Activated T-cell treated with anti-CD3 and anti-CD28 coated beads, Interleukin-2, amount 50 U/mL, for 72 hours (primary cell): ENCODE data around the gene NACA. TPM values are rescaled to one million over a fixed set of nuclear protein-coding genes. Genes with fewer than 3 reads are reported as not detected.
"Not testable (repeated sequence)": the region's sequence is repeated elsewhere in the genome, so short reads cannot be mapped to it uniquely, and the experiment has no call there.

Experiments used
- ATAC-seq, 2 donors: fragments of 150-1000 bp; cut with Tn5 transposase; replicated peaks in 1 of 2; 2 replicates each; pipeline ENCODE4 v1.10.0; 2021; ENCODE audit warnings: moderate library complexity in 2 of 2, mild to moderate bottlenecking in 1 of 2
- DNase-seq, 2 donors: peaks; one replicate each; pipeline ENCODE4 v3.0.0; 2021 to 2022; ENCODE audit warnings: mixed read lengths in 1 of 2
- H3K27ac Mint-ChIP-seq: one replicate; pipeline ENCODE4 v1.8.0; 2022; ENCODE audit warnings: mild to moderate bottlenecking, moderate library complexity, mixed read lengths
- H3K27me3 Mint-ChIP-seq: one replicate; pipeline ENCODE4 v1.8.0; 2022; ENCODE audit warnings: low read depth, mixed read lengths
- H3K36me3 Mint-ChIP-seq, 2 donors: one replicate each; pipeline ENCODE4 v1.8.0; 2022; ENCODE audit warnings: mixed read lengths in 2 of 2, mild to moderate bottlenecking in 1 of 2; ENCODE audit not compliant: insufficient read depth in 2 of 2
- H3K4me1 Mint-ChIP-seq: one replicate; pipeline ENCODE4 v1.8.0; 2022; ENCODE audit warnings: low read depth, mixed read lengths
- H3K4me3 Mint-ChIP-seq, 2 donors: one replicate each; pipeline ENCODE4 v1.8.0; 2022; ENCODE audit warnings: mild to moderate bottlenecking in 2 of 2, mixed read lengths in 2 of 2, moderate library complexity in 2 of 2
- H3K9me3 Mint-ChIP-seq, 2 donors: one replicate each; pipeline ENCODE4 v1.8.0; 2022; ENCODE audit warnings: mixed read lengths in 2 of 2
- total RNA-seq, 2 donors: library from RNA; stranded (reverse); gene quantifications; one replicate each; pipeline ENCODE4 v1.2.3, GENCODE V29; 2022

Gene NACA
- 100 to 1,000 TPM; 903 to 922 TPM for total RNA-seq

DNA sequence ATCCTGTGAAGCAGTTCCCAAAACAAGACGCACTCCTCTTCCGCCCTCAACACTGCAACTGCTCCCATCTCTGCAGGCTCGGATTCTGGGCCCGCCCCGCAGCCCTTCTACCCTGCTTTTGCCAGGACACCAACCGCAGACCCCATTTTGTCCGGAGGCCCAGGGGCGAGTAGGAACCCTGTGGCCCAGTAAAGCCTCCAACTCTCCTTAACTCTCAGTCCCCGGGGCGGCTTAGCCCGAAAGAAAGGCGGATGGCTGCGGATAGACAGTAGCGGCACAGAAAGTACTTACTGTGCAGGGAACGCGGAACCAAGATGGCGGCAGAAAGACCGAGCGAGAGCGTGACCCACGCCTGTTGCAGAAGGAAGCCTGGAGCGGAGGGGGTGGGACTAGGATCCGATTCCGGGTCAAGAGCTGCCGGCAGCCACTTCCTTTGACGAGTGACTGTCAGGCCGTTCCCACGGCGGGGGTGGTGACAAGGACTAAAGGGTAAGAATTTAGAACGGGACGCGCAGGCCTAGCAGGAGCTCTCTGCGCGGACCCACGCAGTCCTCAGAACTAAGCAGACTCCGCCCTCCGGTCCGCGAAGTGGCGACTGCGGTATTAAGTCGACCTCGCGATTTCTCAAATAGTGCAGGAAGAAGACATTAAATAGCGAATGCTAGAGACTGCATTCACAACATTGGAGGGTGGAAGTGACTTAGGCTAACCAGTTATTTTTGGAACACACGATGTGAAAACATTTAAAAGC, at the start of gene NACA:
Gene NACA, minus strand, starts transcription at position 328 of the 751 bp plus-strand sequence. CDS start 778 bp downstream, outside the sequence.
- Mint-ChIP-seq H3K27ac (peak within 1 kb of the TSS; percentile 96), H3K4me3 (peak within 1 kb of the TSS; percentile 96 to 98), H3K9me3 (no peaks in the 10 kb centered on the region), H3K36me3 (peaks cover 25 to 56% of the 10 kb centered on the region in 2 donors), H3K4me1 (peaks cover 58% of the 10 kb centered on the region), H3K27me3 (no peaks in the 10 kb centered on the region)
- DNase-seq (peak; percentile 98 to 99), ATAC-seq (peak; percentile 97 to 98)

DNA sequence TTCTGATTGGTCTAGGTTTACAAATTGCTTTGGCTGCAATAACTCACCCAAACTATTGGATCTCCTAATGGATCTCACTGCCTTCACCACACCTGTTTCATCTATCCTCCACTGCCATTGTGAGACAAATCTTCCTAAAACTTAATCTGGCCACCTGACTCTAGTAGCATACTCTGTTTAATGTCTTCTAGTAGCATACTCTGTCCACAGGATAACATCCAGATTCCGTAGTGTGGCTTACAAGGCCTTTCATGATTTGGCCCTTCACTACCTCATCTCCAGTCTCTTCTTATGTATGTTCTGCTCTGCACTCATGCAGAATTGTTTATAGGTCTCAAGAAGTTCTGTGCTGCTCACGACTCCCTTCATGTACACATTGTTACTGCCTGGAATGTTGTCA, 48.0 kb upstream of the NACA start:
- Mint-ChIP-seq H3K27me3 (no peaks in the 10 kb centered on the region), H3K9me3 (no peaks in the 10 kb centered on the region), H3K36me3 (no peaks in the 10 kb centered on the region), H3K4me3 (no peak overlapping the region), H3K27ac (no peak overlapping the region), H3K4me1 (no peaks in the 10 kb centered on the region)
- DNase-seq (no peak), ATAC-seq (no peak)

DNA sequence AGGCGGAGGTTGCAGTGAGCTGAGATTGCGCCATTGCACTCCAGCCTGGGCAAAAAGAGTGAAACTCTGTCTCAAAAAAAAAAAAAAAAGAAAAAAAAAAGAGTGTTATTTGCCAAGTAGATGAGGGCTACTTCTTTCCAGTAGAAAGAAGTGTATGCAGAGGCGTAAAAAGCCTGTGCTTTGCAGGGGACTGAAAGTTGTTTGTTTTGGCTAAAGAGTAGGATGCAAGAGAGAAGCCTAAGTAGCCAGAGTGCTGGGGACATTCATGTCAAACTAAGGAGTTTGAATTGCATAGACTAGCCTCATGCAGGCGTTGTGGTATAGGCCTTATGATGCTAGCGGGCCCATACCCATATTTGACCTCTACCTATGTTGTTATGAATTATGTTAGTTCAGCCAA, 47.5 kb upstream of the NACA start:
- no peak overlapping the region for H3K4me3 Mint-ChIP-seq
- DNase-seq = no peak
- no peaks in the 10 kb centered on the region for H3K9me3 Mint-ChIP-seq
- ATAC-seq = no peak
- no peaks in the 10 kb centered on the region for H3K27me3 Mint-ChIP-seq
- H3K4me1 Mint-ChIP-seq = no peaks in the 10 kb centered on the region
- H3K36me3 Mint-ChIP-seq = no peaks in the 10 kb centered on the region
- no peak overlapping the region for H3K27ac Mint-ChIP-seq

DNA sequence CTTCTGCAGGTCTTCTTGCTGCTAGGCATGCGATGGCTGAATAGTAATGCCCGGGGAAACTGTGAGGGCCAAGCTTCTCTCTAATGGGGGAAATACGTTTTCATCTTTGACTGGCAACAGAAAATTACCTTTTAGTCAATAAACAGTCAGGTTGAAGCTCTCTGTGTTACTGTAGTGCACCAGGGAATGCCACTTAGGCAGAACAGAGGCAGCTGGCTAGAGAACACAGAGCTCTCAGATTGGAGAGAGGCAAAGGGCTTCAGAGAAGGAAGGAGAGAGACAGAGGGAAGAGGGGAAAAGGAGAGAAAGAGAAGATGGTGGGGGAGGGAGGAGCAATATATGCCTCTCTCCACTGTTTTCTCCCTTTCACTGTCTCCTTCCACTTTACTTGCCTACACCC, 44.8 kb upstream of the NACA start:
- ATAC-seq = no peak
- Mint-ChIP-seq H3K4me1 (no peaks in the 10 kb centered on the region), H3K9me3 (no peaks in the 10 kb centered on the region), H3K27ac (no peak overlapping the region), H3K4me3 (no peak overlapping the region), H3K27me3 (no peaks in the 10 kb centered on the region), H3K36me3 (no peaks in the 10 kb centered on the region)
- DNase-seq = no peak

DNA sequence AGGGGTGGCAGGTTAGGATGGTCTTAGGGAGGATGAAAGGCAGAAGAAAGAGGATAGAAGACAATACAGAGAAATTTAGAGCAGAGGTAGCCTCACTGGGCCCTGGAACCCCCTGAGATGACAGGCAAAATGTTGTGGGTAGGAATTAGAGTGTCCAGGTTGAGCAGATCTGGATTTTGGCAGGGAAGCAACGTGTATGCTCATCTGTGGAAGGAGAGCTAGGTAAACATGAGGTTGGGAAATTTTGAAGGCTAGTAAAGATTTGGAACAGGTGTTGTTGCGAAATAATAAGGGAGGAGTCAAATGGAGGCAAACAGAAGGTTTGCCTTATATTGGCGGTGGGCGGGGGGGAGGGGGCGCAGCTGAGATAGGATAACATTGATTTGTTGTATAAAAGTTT, 43.3 kb upstream of the NACA start:
- ATAC-seq (no peak), DNase-seq (no peak)
- Mint-ChIP-seq H3K4me3 (no peak overlapping the region), H3K4me1 (no peaks in the 10 kb centered on the region), H3K27me3 (no peaks in the 10 kb centered on the region), H3K27ac (no peak overlapping the region), H3K9me3 (no peaks in the 10 kb centered on the region), H3K36me3 (no peaks in the 10 kb centered on the region)

DNA sequence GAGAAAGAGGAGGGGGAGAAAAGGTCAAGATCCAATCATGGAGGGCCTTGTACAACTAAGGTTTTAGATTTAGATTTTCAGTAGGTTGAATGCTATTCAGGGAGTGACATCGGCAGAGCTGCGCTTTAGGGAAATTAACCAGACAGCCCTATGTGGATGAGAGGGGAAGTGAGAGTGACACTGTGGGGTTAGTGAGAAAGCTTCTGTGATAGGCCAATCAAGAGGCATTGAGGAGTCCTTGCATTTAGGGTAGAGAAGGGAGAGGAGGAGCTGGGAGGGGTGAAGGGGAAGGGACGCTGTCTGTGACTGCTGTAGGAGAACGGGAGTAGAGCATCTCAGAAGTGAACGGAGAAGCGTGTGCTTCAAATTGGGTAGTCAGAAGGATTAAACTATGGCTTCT, 41.4 kb upstream of the NACA start:
- Mint-ChIP-seq H3K4me3 (no peak overlapping the region), H3K4me1 (no peaks in the 10 kb centered on the region), H3K9me3 (no peaks in the 10 kb centered on the region), H3K27me3 (no peaks in the 10 kb centered on the region), H3K36me3 (no peaks in the 10 kb centered on the region), H3K27ac (no peak overlapping the region)
- DNase-seq (no peak), ATAC-seq (no peak)

DNA sequence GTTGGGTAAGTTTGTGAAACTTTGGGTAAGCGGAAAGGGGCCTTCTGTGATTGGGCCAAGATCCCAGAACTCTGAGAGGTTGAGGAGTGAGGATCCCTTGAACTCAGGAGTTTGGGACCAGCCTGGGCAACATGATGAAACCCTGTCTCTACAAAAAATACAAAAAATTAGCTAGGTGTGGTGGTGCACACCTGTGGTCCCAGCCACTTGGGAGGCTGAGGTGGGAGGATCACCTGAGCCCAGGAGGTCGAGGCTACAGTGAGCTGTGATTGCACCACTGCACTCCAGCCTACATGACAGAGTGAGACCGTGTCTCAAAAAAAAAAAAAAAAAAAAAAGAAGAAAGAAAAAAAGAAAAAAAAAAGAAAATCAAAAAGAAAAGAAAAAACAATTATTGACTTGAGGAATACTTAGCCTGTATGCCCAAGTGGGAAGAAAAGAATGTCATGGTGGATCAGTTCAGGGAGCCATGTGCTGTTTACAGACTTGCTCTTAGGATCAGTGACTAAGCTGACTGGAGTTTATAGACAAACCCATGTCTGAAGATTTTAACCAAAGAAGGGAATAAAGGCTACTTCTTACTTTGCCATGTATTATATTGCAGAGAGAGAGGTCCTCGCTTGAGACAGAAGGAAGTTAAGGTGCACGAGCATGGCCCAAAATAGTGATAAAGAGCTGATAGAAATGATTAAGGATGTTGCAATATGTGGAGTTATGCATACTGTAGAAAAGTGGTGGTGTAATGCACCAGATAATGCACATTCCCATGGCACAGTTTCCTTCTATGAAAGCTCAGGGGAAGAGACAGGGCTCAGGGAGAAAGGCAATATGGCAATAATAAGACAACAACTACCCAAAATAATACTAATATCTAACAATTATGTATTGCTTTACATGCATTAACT, 38.9 kb upstream of the NACA start:
- H3K36me3 Mint-ChIP-seq = peaks cover 0 to under 1% of the 10 kb centered on the region in 2 donors
- H3K27me3 Mint-ChIP-seq = peaks cover 7% of the 10 kb centered on the region
- no peak for DNase-seq
- ATAC-seq = no peak
- H3K9me3 Mint-ChIP-seq = peaks cover 0 to under 1% of the 10 kb centered on the region in 2 donors
- H3K4me1 Mint-ChIP-seq = peaks cover 1% of the 10 kb centered on the region
- no peak overlapping the region for H3K27ac Mint-ChIP-seq
- H3K4me3 Mint-ChIP-seq = no peak overlapping the region

DNA sequence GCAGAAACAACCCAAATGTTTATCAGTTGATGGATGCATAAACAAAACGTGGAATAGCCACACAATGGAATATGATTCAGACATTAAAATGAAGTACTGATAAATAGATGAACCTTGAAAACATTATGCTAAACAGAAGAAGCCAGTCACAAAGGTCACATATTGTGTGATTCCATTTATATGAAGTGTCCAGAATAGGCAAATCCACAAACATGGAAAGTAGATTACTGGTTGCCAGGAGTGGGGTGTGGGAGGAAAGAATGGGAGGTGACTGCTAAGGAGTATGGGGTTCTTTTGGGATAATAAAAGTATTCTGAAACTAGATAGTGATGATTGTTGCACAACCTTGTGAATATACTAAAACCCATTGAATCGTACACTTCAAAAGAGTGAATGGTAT, 36.7 kb upstream of the NACA start:
- Mint-ChIP-seq H3K36me3 (peaks cover 3 to 6% of the 10 kb centered on the region in 2 donors), H3K9me3 (peaks cover 3 to 5% of the 10 kb centered on the region in 2 donors), H3K4me1 (peaks cover 10% of the 10 kb centered on the region), H3K27ac (no peak overlapping the region), H3K4me3 (no peak overlapping the region), H3K27me3 (peaks cover 12% of the 10 kb centered on the region)
- ATAC-seq (no peak), DNase-seq (no peak)

DNA sequence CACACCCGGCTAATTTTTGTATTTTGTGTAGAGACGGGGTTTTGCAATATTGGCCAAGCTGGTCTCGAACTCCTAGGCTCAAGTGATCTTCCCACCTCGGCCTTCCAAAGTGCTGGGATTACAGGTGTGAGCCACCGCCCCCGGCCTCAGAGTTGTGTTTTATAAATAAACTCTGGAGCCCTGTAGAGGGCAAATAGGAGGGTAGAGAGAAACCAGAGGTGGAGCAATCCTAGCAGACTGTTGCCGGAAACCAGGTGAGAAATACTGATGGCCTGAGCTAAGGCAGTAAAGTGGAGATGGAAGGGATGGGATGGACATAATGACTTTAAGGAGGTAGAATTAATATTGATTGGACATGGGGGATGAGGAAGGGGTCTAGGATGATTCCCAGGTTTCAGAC, 35.4 kb upstream of the NACA start:
- no peak for DNase-seq
- Mint-ChIP-seq H3K27me3 (peaks cover 12% of the 10 kb centered on the region), H3K4me1 (peaks cover 15% of the 10 kb centered on the region), H3K36me3 (peaks cover 3 to 6% of the 10 kb centered on the region in 2 donors), H3K9me3 (peaks cover 3 to 5% of the 10 kb centered on the region in 2 donors), H3K27ac (no peak overlapping the region), H3K4me3 (no peak overlapping the region)
- no peak for ATAC-seq

DNA sequence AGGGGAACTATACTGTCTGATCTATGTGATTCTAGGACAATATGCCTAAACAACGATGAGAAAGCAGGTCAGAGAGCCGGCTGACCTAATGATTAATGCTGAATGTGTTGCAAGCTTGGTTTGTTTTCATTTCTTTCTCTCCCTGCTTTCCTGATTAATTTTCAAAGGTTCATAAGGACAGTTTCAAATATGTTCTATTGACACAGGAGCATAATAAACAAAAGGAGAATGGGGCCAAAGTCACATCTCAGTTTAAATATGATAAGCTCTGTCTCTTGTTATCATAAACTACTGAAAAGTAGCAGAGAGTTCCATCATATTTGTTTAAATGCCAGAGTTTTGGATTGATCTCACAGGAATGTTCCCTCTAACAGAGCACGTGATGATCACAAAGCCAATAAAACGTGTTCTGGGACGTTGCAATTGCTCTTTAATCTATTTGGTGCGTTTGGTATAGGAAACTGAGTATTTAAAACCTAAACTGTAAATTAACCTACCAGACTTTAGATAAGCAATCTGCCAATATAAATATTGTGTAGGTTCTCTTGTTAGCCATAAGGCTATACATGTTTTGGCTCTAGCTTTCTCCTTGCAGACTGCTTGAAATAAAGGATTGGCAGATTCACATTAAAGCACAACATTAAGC, 34.3 kb upstream of the NACA start:
- Mint-ChIP-seq H3K4me1 (peaks cover 19% of the 10 kb centered on the region), H3K27me3 (peaks cover 12% of the 10 kb centered on the region), H3K27ac (no peak overlapping the region), H3K4me3 (no peak overlapping the region), H3K36me3 (peaks cover 3 to 6% of the 10 kb centered on the region in 2 donors), H3K9me3 (peaks cover 3 to 5% of the 10 kb centered on the region in 2 donors)
- no peak for DNase-seq
- no peak for ATAC-seq

DNA sequence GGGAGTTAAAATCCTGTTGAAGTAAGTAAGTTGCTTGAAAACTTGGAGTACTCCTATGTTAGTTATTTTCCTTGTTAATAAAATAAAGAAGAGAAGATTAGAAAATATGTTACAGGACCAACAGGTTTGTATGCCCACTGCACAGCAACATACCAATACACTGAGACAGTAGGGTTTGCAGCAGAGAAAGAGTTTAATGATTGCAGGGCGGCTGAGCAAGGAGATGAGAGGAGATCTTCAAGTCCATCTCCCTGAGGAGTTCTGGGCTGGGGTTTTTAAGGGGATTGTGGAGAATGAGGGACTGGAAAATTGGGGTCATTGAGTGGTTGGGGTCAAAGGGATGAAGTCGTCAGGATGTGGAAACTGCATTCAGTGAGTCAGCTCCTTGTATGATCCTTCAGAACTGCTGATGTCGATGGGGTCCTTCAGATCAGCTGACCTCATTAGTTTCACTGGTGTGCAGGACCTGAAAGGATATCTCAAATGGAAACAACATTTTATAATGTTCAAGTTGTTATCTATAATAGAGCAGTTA, 33.7 kb upstream of the NACA start:
- Mint-ChIP-seq H3K4me3 (no peak overlapping the region), H3K36me3 (peaks cover 3 to 6% of the 10 kb centered on the region in 2 donors), H3K27me3 (peaks cover 12% of the 10 kb centered on the region), H3K27ac (no peak overlapping the region), H3K4me1 (peaks cover 19% of the 10 kb centered on the region), H3K9me3 (peaks cover 3 to 5% of the 10 kb centered on the region in 2 donors)
- ATAC-seq = no peak
- DNase-seq = no peak

DNA sequence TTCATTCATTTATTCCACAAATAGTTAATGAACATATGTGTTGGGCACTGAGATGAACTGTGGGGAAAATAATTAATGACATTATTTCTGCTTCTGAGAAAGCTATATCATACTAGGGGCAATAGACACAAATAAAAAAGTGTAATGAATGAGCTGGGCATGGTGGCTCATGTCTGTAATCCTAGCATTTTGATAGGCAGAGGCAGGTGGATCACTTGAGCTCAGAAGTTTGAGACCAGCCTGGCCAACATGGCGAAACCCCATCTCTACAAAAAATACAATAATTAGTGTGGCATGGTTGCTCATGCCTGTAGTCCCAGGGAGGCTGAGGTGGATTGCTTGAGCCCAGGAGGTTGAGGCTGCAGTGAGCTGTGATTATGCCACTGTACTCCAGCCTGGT, 32.9 kb upstream of the NACA start:
- peaks cover 25% of the 10 kb centered on the region for H3K4me1 Mint-ChIP-seq
- not testable (repeated sequence) for H3K27ac Mint-ChIP-seq, H3K9me3 Mint-ChIP-seq, H3K36me3 Mint-ChIP-seq, ATAC-seq, DNase-seq, H3K4me3 Mint-ChIP-seq
- peaks cover 12% of the 10 kb centered on the region for H3K27me3 Mint-ChIP-seq

DNA sequence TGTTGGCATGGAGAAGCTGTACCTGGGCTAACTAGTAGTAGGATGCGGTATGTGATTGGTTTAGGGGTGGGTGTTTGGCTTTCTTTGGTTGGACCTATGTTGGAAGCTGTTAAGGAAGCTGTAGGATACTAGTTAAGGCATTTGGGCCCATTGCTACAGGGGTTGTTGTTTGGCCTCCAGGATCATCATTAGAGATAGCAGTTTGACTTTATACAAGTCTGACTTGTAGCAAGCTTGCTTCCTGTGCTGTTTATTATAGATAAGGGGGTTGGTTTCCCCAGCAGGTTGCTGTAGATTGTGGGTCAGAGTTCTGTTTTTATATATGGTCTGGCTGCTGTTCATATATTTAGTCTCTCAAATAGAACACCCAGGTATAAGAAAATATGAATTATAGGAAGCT, 28.5 kb upstream of the NACA start:
- Mint-ChIP-seq H3K36me3 (peaks cover 1 to 18% of the 10 kb centered on the region in 2 donors), H3K9me3 (peaks cover 0 to under 1% of the 10 kb centered on the region in 2 donors), H3K4me1 (peaks cover 54% of the 10 kb centered on the region), H3K4me3 (peak overlapping the region in 1 of 2 donors; percentile 41), H3K27me3 (peaks cover 1% of the 10 kb centered on the region), H3K27ac (no peak overlapping the region)
- DNase-seq (no peak), ATAC-seq (no peak)
